ENCODE results near the gene PCDHGC4. TPM values are rescaled to one million over a fixed set of nuclear protein-coding genes. Genes with fewer than 3 reads are reported as not detected.

Gene PCDHGC4
- polyA plus RNA-seq (ENCODE audit: insufficient read length in 3 of 3), result 1 to 10 TPM; 3.3 to 4.3 (median 3.8) TPM
- long read RNA-seq, donor 1, full-length matches to known transcripts, result 2 of 2 reads
- long read RNA-seq, donor 1, partial matches to known transcripts, result 0 of 2 reads
- long read RNA-seq, donor 1, other reads (novel, unspliced or antisense), result 0 of 2 reads
- long read RNA-seq, donor 2, partial matches to known transcripts, result 0 of 2 reads
- long read RNA-seq, donor 2, other reads (novel, unspliced or antisense), result 0 of 2 reads
- long read RNA-seq, donor 3, full-length matches to known transcripts, result 3 of 9 reads
- long read RNA-seq, donor 3, partial matches to known transcripts, result 6 of 9 reads
- long read RNA-seq, donor 3, other reads (novel, unspliced or antisense), result 0 of 9 reads
- long read RNA-seq, donor 4, full-length matches to known transcripts, result 2 of 2 reads
- long read RNA-seq, donor 4, partial matches to known transcripts, result 0 of 2 reads
- long read RNA-seq, donor 4, other reads (novel, unspliced or antisense), result 0 of 2 reads
- long read RNA-seq, donor 5, full-length matches to known transcripts, result 3 of 3 reads
- long read RNA-seq, donor 5, partial matches to known transcripts, result 0 of 3 reads
- long read RNA-seq, donor 5, other reads (novel, unspliced or antisense), result 0 of 3 reads
- long read RNA-seq, donor 6, partial matches to known transcripts, result 0 of 3 reads
- long read RNA-seq, donor 6, other reads (novel, unspliced or antisense), result 0 of 3 reads
- long read RNA-seq, donor 7, full-length matches to known transcripts, result 2 of 7 reads
- long read RNA-seq, donor 7, partial matches to known transcripts, result 5 of 7 reads
- long read RNA-seq, donor 7, other reads (novel, unspliced or antisense), result 0 of 7 reads
- long read RNA-seq, donor 8, full-length matches to known transcripts, result 4 of 4 reads
- long read RNA-seq, donor 8, partial matches to known transcripts, result 0 of 4 reads
- long read RNA-seq, donor 8, other reads (novel, unspliced or antisense), result 0 of 4 reads
- long read RNA-seq, donor 9, transcript PCDHGC4-203 (1 exons, 2,793 nt), result major isoform, 6 of 6 reads
- long read RNA-seq, donor 9, partial matches to known transcripts, result 0 of 6 reads
- long read RNA-seq, donor 9, other reads (novel, unspliced or antisense), result 0 of 6 reads
- long read RNA-seq, donor 10, full-length matches to known transcripts, result 6 of 6 reads
- long read RNA-seq, donor 10, partial matches to known transcripts, result 0 of 6 reads
- long read RNA-seq, donor 10, other reads (novel, unspliced or antisense), result 0 of 6 reads
- long read RNA-seq, donor 11, partial matches to known transcripts, result 0 of 3 reads
- long read RNA-seq, donor 11, other reads (novel, unspliced or antisense), result 0 of 3 reads
- long read RNA-seq, donor 12, full-length matches to known transcripts, result 4 of 4 reads
- long read RNA-seq, donor 12, partial matches to known transcripts, result 0 of 4 reads
- long read RNA-seq, donor 12, other reads (novel, unspliced or antisense), result 0 of 4 reads
- long read RNA-seq, donor 13, full-length matches to known transcripts, result 2 of 2 reads
- long read RNA-seq, donor 13, partial matches to known transcripts, result 0 of 2 reads
- long read RNA-seq, donor 13, other reads (novel, unspliced or antisense), result 0 of 2 reads
- long read RNA-seq, donor 14, full-length matches to known transcripts, result 8 of 8 reads
- long read RNA-seq, donor 14, partial matches to known transcripts, result 0 of 8 reads
- long read RNA-seq, donor 14, other reads (novel, unspliced or antisense), result 0 of 8 reads
- long read RNA-seq, donor 15, full-length matches to known transcripts, result 10 of 10 reads
- long read RNA-seq, donor 15, partial matches to known transcripts, result 0 of 10 reads
- long read RNA-seq, donor 15, other reads (novel, unspliced or antisense), result 0 of 10 reads
- long read RNA-seq, donor 16, full-length matches to known transcripts, result 4 of 4 reads
- long read RNA-seq, donor 16, partial matches to known transcripts, result 0 of 4 reads
- long read RNA-seq, donor 16, other reads (novel, unspliced or antisense), result 0 of 4 reads

DNA sequence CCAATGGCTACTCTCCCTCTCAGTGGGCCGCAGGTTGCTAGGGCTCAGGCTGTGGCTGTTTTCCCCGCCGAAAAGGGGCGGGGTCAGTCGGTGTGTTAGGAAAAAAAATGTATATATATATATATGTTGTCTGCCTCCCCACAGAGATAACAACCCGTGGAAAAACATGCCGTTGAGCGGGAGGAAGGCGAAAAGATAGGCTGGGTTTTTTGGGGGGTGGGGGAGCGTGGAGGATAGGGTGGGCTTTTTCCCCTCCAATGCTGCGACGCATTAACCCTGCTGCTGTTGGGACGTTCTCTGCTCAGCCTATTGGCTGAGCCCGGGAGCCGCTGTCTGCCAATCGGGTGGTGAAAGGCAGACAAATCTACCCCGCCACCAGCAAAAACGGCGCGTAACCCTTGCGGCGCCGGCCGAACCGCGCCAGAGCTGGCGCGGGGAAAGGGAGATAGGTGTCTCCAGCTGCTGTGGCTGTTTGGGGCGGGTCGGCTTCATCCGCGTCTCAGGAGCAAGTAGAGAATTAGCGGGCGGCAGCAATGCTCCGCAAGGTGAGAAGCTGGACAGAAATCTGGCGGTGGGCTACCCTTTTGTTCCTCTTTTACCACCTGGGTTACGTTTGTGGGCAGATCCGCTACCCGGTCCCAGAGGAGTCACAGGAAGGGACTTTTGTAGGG, at the start of gene PCDHGC4:
TSS of gene PCDHGC4 (plus strand) at position 390 of the 671 bp plus-strand sequence. CDS start at position 534, 144 bp downstream.
- DNase-seq, result no peak

DNA sequence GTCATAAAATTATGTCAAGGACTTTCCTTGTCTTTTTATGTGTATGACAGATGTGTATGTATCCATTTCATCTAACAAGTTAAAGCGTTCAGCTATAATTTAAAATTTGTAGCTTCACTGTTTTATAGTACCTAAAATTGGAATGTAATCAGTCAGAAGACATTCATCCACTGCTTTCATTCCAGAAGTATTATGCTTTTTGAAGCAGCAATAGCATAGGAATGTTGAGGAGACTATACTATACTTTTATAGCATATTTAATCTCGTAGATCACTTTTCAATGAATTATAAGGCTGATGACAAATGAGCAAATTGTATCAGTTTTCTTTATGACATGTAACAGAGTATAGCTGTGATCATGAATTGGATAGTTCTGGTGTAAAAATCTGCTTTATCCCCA, 47.6 kb upstream of the PCDHGC4 start:
- DNase-seq, result no peak

DNA sequence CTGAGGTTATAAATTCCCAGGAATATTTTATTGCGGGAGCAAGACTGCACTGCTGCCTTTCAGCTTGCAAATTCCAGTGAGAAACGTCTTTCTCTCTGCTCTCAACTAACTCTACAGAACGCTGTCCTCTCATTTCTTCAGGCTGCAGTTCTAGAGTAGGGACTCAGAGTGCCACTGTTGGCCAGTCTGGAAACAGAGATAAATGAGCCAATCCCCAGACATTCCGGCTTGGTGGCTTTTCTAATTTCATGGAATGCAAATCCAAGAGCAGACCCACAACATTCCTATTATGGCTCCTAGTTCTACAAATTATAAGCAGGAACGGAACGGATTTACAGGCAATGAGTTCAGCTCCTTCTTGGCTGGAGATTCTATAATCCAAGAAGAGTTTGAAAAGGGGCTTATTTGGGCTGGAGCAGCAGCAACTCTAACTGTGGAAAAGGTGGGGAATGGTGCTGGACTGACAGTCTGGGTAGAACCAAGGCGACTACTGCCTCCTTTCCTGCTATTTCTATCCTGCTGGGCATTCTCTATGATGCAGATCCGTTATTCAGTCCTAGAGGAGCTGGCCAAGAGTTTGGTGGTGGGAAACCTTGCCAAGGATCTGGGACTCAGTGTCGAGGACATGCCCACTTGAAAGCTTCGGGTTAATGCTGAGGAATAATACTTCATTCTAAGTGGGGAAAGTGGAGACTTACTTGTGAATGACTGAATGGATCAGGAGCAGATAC, 45.3 kb upstream of the PCDHGC4 start:
- DNase-seq, result no peak

DNA sequence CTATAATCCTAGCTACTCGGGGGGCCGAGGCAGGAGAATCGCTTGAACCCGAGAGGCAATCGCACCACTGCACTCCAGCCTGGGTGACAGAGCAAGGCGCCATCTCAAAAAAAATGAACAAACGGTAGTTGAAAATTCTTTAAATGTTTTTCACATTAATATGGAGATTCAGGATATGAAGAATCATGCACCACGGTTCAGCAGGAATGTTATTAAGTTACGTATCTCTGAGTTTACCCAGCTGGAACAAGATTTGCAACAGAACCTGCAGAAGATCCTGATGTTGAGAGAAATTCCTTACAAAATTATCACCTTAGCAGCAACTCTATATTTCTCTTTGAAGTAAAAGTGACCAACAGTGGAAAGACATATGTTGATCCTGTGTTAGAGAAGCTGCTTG, 44.5 kb upstream of the PCDHGC4 start:
- DNase-seq, result no peak

DNA sequence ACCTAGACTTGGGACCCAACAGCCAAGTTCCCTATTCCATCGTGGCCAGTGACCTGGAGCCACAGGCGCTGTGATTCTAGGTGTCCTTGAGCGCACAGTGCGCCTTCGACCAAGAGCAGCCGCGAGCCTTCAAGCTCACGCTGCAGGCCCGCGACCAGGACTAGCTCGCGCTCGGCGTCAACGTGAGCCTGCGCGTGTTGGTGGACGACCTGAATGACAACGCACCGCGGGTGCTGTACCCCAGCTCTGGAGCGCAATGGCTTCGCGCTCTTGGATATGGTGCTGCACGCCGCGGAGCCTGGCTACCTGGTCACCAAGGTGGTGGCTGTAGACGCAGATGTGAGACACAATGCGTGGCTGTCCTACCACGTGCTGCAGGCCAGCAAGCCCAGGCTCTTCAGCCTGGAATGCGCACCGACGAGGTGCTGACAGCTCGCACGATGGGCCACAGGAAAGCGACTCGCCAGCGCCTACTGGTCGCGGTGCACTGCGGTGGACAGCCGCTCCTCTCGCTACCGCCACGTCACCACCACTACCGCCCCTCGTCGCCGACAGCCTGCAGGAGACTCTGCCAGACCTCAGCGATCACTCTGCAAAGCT, 43.2 kb upstream of the PCDHGC4 start:
- no peak for DNase-seq

DNA sequence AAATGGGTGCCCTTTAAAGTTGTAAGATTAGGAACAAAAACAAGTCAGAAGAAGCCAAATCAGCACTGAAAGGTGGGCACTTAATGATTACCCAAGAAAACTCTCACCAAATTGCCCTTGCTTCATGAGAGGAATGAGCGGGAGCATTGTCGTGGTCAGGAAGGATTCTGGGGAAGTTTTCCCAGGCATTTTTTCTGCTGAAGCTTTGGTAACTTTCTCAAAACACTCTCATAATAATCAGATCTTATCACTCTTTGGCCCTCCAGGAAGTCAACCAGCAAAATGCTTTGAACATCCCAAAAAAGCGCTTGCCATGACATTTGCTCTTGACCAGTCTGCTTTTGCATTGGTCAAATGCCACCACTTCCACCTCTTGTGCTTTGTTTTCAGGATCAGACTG, 19.5 kb upstream of the PCDHGC4 start:
- DNase-seq, result no peak

DNA sequence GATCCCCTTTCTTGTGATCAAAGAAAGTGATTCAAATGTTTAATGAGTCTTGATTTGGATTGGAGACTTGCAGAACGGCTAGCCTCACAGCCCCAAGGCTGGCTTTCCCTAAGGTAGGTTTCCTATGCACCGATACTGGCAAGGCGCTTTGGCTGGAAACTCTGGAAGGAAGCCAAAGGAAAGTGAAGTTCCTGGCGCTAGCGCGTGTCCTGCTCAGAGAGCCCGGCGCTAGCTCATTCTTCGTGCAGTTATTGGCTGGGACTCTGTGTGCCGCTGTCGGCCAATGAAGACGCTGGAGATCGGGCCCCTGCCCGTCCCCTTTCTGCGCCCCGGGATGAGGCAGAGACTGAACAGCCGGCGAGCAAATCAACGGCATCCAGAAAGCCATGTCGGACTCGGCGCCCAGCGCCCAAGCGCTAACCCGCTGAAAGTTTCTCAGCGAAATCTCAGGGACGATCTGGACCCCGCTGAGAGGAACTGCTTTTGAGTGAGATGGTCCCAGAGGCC, 9.2 kb upstream of the PCDHGC4 start, which contains the start of gene PCDHGC3:
TSS of gene PCDHGC3 (plus strand) at position 342 of the 507 bp plus-strand sequence. CDS start at position 493, 151 bp downstream.
- DNase-seq, result peak; percentile 94

DNA sequence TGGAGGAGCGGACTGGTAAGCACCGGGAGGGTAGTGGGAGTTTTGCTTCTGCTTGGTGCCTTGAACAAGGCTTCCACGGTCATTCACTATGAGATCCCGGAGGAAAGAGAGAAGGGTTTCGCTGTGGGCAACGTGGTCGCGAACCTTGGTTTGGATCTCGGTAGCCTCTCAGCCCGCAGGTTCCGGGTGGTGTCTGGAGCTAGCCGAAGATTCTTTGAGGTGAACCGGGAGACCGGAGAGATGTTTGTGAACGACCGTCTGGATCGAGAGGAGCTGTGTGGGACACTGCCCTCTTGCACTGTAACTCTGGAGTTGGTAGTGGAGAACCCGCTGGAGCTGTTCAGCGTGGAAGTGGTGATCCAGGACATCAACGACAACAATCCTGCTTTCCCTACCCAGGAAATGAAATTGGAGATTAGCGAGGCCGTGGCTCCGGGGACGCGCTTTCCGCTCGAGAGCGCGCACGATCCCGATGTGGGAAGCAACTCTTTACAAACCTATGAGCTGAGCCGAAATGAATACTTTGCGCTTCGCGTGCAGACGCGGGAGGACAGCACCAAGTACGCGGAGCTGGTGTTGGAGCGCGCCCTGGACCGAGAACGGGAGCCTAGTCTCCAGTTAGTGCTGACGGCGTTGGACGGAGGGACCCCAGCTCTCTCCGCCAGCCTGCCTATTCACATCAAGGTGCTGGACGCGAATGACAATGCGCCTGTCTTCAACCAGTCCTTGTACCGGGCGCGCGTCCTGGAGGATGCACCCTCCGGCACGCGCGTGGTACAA, 8.5 kb upstream of the PCDHGC4 start:
- DNase-seq, result peak; percentile 84

DNA sequence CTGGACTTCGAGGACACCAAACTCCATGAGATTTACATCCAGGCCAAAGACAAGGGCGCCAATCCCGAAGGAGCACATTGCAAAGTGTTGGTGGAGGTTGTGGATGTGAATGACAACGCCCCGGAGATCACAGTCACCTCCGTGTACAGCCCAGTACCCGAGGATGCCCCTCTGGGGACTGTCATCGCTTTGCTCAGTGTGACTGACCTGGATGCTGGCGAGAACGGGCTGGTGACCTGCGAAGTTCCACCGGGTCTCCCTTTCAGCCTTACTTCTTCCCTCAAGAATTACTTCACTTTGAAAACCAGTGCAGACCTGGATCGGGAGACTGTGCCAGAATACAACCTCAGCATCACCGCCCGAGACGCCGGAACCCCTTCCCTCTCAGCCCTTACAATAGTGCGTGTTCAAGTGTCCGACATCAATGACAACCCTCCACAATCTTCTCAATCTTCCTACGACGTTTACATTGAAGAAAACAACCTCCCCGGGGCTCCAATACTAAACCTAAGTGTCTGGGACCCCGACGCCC, 7.7 kb upstream of the PCDHGC4 start:
- no peak for DNase-seq

DNA sequence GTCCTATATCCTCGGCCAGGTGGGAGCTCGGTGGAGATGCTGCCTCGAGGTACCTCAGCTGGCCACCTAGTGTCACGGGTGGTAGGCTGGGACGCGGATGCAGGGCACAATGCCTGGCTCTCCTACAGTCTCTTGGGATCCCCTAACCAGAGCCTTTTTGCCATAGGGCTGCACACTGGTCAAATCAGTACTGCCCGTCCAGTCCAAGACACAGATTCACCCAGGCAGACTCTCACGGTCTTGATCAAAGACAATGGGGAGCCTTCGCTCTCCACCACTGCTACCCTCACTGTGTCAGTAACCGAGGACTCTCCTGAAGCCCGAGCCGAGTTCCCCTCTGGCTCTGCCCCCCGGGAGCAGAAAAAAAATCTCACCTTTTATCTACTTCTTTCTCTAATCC, 7.0 kb upstream of the PCDHGC4 start:
- no peak for DNase-seq

DNA sequence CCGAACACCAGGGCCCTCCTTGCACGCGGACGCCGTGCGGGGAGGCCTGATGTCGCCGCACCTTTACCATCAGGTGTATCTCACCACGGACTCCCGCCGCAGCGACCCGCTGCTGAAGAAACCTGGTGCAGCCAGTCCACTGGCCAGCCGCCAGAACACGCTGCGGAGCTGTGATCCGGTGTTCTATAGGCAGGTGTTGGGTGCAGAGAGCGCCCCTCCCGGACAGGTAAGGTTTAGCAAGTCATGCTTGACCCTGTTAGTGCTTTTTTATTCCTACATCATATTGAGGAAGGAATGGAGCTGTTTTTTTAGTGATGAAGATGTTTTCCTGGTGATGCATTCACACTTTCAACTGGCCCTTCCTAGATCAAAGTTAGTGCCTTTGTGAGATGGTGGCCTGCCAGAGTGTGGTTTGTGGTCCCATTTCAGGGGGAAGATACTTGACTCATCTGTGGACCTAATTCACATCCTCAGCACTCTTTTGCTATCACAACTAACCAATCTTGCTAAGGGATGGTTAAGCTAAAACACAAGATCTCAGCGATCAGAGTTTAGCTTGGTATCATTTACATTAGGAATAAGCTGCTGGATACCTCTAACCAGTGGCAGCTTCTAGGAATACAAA, 6.4 kb upstream of the PCDHGC4 start:
- DNase-seq, result no peak

DNA sequence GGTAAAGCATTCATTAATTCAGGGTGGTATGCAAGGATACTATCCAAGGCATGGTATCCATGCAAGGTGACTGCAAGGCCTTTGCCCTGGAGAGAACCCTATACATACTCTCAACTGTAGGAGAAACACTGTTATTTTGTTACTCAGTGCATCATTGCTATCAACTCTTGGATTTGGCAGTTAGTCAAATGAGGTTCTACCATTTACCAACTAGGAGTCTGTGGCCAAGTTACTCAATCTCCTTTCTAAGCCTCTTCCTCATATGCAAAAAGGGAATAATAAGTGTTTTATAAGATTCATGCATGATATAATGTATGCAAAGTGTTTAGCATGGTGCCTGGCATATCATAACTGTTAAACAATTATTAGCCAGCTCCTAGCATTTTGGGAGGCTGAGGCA, 5.1 kb upstream of the PCDHGC4 start:
- DNase-seq, result no peak

DNA sequence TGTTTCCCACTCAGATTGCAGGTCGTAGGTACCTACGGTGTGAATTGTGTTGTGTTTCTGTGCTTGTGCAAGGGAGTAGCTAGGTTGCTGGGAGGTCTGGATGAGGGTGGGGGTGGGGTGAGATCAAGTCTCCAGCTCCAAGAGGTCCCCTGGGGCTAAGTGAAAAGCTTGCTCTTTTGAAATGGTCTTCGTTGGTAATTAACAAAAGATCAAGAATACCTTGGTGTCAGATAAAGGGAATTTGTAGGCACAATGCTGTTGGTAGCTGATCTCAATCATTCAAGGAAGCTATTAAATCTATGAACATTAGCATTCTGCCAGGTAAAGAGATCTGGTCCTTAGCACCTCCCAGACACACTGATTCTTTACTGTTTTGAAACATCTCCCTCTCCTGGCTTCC, 928 bp upstream of the PCDHGC4 start:
- no peak for DNase-seq

DNA sequence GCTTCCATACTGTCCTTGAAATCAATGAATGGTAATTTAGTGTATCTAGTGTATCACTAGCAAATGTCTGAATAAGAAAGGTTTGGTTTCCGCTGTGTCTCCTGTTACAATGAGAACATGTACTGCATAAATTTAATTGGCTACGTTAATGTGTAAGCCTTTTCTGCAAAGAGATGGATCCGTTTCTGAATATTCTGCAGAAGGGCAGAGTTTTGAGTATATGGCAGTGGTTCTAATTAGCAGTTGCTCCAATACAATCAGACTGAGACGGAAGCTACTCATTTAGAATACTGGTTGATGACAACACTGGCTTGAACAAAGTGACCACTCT, 555 bp upstream of the PCDHGC4 start:
- no peak for DNase-seq

DNA sequence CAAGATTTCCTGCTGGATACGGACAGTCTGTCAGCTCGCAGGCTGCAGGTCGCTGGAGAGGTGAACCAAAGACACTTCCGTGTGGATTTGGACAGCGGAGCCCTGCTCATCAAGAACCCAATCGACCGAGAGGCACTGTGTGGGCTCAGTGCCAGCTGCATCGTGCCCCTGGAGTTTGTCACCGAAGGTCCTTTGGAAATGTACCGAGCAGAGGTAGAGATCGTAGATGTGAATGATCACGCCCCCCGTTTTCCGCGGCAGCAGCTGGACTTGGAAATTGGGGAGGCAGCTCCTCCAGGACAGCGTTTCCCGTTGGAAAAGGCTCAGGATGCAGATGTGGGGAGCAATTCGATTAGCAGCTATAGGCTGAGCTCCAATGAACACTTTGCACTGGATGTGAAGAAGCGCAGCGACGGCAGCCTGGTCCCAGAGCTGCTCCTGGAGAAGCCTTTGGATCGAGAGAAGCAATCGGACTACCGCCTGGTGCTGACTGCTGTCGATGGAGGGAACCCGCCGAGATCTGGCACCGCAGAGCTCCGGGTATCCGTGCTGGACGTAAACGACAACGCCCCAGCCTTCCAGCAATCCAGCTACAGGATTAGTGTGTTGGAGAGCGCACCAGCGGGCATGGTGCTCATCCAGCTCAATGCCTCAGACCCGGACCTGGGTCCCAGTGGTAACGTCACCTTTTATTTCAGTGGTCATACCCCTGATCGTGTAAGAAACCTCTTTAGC, 658 bp downstream of the PCDHGC4 start:
- DNase-seq, result no peak

DNA sequence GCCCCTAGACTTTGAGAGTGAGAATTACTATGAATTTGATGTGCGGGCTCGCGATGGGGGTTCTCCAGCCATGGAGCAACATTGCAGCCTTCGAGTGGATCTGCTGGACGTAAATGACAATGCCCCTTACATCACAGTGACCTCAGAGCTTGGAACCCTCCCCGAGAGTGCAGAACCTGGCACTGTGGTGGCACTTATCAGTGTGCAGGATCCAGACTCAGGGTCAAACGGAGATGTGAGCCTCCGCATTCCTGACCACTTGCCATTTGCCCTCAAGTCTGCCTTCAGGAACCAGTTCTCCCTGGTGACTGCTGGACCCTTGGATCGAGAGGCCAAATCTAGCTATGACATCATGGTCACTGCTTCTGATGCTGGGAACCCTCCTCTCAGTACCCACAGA, 1.3 kb downstream of the PCDHGC4 start:
- DNase-seq, result no peak
